Fibroblast of lung (primary cell): ENCODE results near the gene MED17. TPM values are rescaled to one million over a fixed set of nuclear protein-coding genes. Genes with fewer than 3 reads are reported as not detected.

Experiments
- DNase-seq, 2 donors: peaks; one replicate each; pipeline versions ENCODE4 v3.0.0 to v3.0.0-alpha.2; 2010; ENCODE audit warnings: low read depth in 2 of 2
- H2AFZ ChIP-seq: 2 replicates; pipeline ENCODE4 v1.5.1; 2012; ENCODE audit warnings: low read length, control low read depth, inconsistent platforms
- H3K27ac ChIP-seq: 2 replicates; pipeline ENCODE4 v1.5.1; 2011; ENCODE audit warnings: low read length, control low read depth; ENCODE audit not compliant: insufficient read depth
- H3K27me3 ChIP-seq: 2 replicates; pipeline ENCODE4 v1.5.1; 2011; ENCODE audit warnings: mild to moderate bottlenecking, low read length; ENCODE audit not compliant: control insufficient read depth, insufficient read depth
- H3K36me3 ChIP-seq: 2 replicates; pipeline ENCODE4 v1.5.1; 2011; ENCODE audit warnings: low read length; ENCODE audit not compliant: control insufficient read depth, insufficient read depth
- H3K4me1 ChIP-seq: 2 replicates; pipeline ENCODE4 v1.5.1; 2011; ENCODE audit warnings: low read length; ENCODE audit not compliant: control insufficient read depth, insufficient read depth; ENCODE audit errors: extremely low read depth
- H3K4me2 ChIP-seq: 2 replicates; pipeline ENCODE4 v1.5.1; 2011; ENCODE audit warnings: low read length, control low read depth; ENCODE audit not compliant: insufficient read depth; ENCODE audit errors: extremely low read depth
- H3K4me3 ChIP-seq, 4 experiments: fragments of 200-600 bp in 1 of 4; sonication (generic) in 1 of 4; replicated peaks in 1 of 4; 2 replicates each; pipeline ENCODE4 v1.5.1; 2011 to 2016; ENCODE audit warnings: low read length in 4 of 4, low read depth in 3 of 4, mild to moderate bottlenecking in 3 of 4, control low read depth in 2 of 4, inconsistent platforms in 1 of 4, mixed read lengths in 1 of 4; ENCODE audit not compliant: insufficient read depth in 1 of 4; ENCODE audit errors: control extremely low read depth in 1 of 4
- H3K79me2 ChIP-seq: 2 replicates; pipeline ENCODE4 v1.5.1; 2012; ENCODE audit warnings: mild to moderate bottlenecking, low read length, inconsistent platforms; ENCODE audit not compliant: control insufficient read depth, insufficient read depth
- H3K9ac ChIP-seq: 2 replicates; pipeline ENCODE4 v1.5.1; 2011; ENCODE audit warnings: mild to moderate bottlenecking, low read length, control low read depth; ENCODE audit not compliant: insufficient read depth
- H3K9me3 ChIP-seq: 2 replicates; pipeline ENCODE4 v1.5.1; 2012; ENCODE audit warnings: low read depth, low read length; ENCODE audit not compliant: control insufficient read depth, insufficient read depth
- H4K20me1 ChIP-seq: 2 replicates; pipeline ENCODE4 v1.5.1; 2011; ENCODE audit warnings: low read length; ENCODE audit not compliant: control insufficient read depth, insufficient read depth; ENCODE audit errors: extremely low read depth
- CTCF ChIP-seq, 2 donors: IDR thresholded peaks in 1 of 2; conservative IDR thresholded peaks in 1 of 2; 1 replicate in 1 of 2; 2 replicates in 1 of 2; pipeline ENCODE4 v1.5.1; 2011 to 2012; ENCODE audit warnings: low read length in 2 of 2, control low read depth in 1 of 2, inconsistent platforms in 1 of 2, low read depth in 1 of 2, mild to moderate bottlenecking in 1 of 2
- EZH2 ChIP-seq: IDR thresholded peaks from 2 replicates; pipeline ENCODE4 v1.5.1; 2012; ENCODE audit warnings: low read length, control low read depth, mild to moderate bottlenecking; ENCODE audit errors: missing control alignments
- polyA plus RNA-seq, 2 donors: library from polyadenylated mRNA; depleted of rRNA in 1 of 2; stranded (reverse) in 1 of 2; unstranded in 1 of 2; fragments of >200 nt; gene quantifications; 2 replicates each; pipeline ENCODE4 v1.2.1, GENCODE V29; 2011 to 2012; ENCODE audit warnings: missing spikeins in 1 of 2
- total RNA-seq: library from RNA; depleted of rRNA; stranded (reverse); fragments of >200 nt; gene quantifications from 2 replicates; pipeline ENCODE4 v1.2.1, GENCODE V29; 2014

The MED17 gene
- total and polyA plus RNA-seq, 2 donors (not counting 1 experiment from before 2014, with no cell fraction given): 24.1 to 25.6 TPM

- no peaks in the 10 kb centered on the region for H3K79me2 ChIP-seq
- H3K9me3 ChIP-seq: no peaks in the 10 kb centered on the region
- H3K27ac ChIP-seq: no peak overlapping the region
- H3K4me1 ChIP-seq: no peaks in the 10 kb centered on the region
- H4K20me1 ChIP-seq: no peaks in the 10 kb centered on the region
- H3K36me3 ChIP-seq: no peaks in the 10 kb centered on the region
- no peak for TF ChIP-seq CTCF (conservative IDR thresholded peaks at IDR 0.05 in 1 of 2, IDR thresholded peaks at IDR 0.05 in 1 of 2; ENCODE audit: low read depth in 1 of 2, low read length in 2 of 2)
- no peak for TF ChIP-seq EZH2
- H3K27me3 ChIP-seq: no peaks in the 10 kb centered on the region
- no peak overlapping the region for H3K9ac ChIP-seq
- no peak overlapping the region for H3K4me3 ChIP-seq
- H2AFZ ChIP-seq: no peak overlapping the region
- peak in 1 of 2 donors; percentile 11 for DNase-seq
- no peak overlapping the region for H3K4me2 ChIP-seq
Measured at GRCh38 chr11:93767018-93767417, 17.1 kb upstream of the MED17 start.

- Histone ChIP-seq H4K20me1 (no peaks in the 10 kb centered on the region), H3K4me3 (no peak overlapping the region), H3K27ac (no peak overlapping the region), H3K36me3 (no peaks in the 10 kb centered on the region), H3K9ac (no peak overlapping the region), H3K27me3 (no peaks in the 10 kb centered on the region), H3K4me1 (no peaks in the 10 kb centered on the region), H2AFZ (no peak overlapping the region), H3K79me2 (no peaks in the 10 kb centered on the region), H3K9me3 (no peaks in the 10 kb centered on the region), H3K4me2 (no peak overlapping the region)
- DNase-seq: no peak
- TF ChIP-seq EZH2 (no peak), CTCF (conservative IDR thresholded peaks at IDR 0.05 in 1 of 2, IDR thresholded peaks at IDR 0.05 in 1 of 2; ENCODE audit: low read depth in 1 of 2, low read length in 2 of 2) (no peak)
Measured at GRCh38 chr11:93770160-93770559, 13.9 kb upstream of the MED17 start.

- H3K4me1 ChIP-seq: no peaks in the 10 kb centered on the region
- no peaks in the 10 kb centered on the region for H4K20me1 ChIP-seq
- no peak overlapping the region for H3K27ac ChIP-seq
- no peaks in the 10 kb centered on the region for H3K79me2 ChIP-seq
- H2AFZ ChIP-seq: no peak overlapping the region
- TF ChIP-seq EZH2 (no peak), CTCF (conservative IDR thresholded peaks at IDR 0.05 in 1 of 2, IDR thresholded peaks at IDR 0.05 in 1 of 2; ENCODE audit: low read depth in 1 of 2, low read length in 2 of 2) (no peak)
- H3K27me3 ChIP-seq: no peaks in the 10 kb centered on the region
- no peak overlapping the region for H3K9ac ChIP-seq
- H3K4me2 ChIP-seq: no peak overlapping the region
- DNase-seq: peak in 1 of 2 donors; percentile 5
- no peaks in the 10 kb centered on the region for H3K36me3 ChIP-seq
- H3K9me3 ChIP-seq: no peaks in the 10 kb centered on the region
- H3K4me3 ChIP-seq: no peak overlapping the region
Measured at GRCh38 chr11:93772123-93772522, 12.0 kb upstream of the MED17 start.
